A549 (cell line): ENCODE results near the gene CDS1.

Experiments
- JUNB ChIP-seq: fragments of >200 bp; sonication (Bioruptor Twin); formaldehyde crosslinking; IDR thresholded peaks from 2 replicates; pipeline ENCODE4 v1.6.1; 2016
- MAX ChIP-seq: IDR thresholded peaks from 2 replicates; pipeline ENCODE4 v1.6.1; 2012
- MYC ChIP-seq: IDR thresholded peaks from 2 replicates; pipeline ENCODE4 v1.6.1; 2012; ENCODE audit warnings: mild to moderate bottlenecking, inconsistent platforms, low read length, improper control_type of control experiment, borderline replicate concordance
- ZFP36 ChIP-seq: fragments of 450-650 bp; IDR thresholded peaks from 2 replicates; pipeline ENCODE4 v1.6.1; 2014; ENCODE audit warnings: borderline replicate concordance; ENCODE audit not compliant: partially characterized antibody

GRCh38 chr4:84673475-84674240 lies 90.7 kb downstream of the CDS1 start:
- no peak for TF ChIP-seq JUNB
- no peak for TF ChIP-seq MAX
- no peak for TF ChIP-seq ZFP36
- TF ChIP-seq MYC = no peak
